Tibial nerve (tissue), 4 donors: ENCODE measurements around the gene PHACTR1. TPM values are rescaled to one million over a fixed set of nuclear protein-coding genes. Genes with fewer than 3 reads are reported as not detected.
"Not testable (repeated sequence)": the region's sequence is repeated elsewhere in the genome, so short reads cannot be mapped to it uniquely, and the experiment has no call there.

ENCODE experiments used
- DNase-seq, 2 donors: peaks; one replicate each; pipeline ENCODE4 v3.0.0-alpha.2; 2019; ENCODE audit warnings: low spot score in 2 of 2
- H3K27ac ChIP-seq, 4 donors: fragments of 200-600 bp; sonication (generic) in 3 of 4; one replicate each; pipeline ENCODE4 v1.5.1; 2017 to 2019; ENCODE audit warnings: mild to moderate bottlenecking in 1 of 4
- H3K27me3 ChIP-seq, 2 donors: fragments of 200-600 bp; sonication (generic) in 1 of 2; one replicate each; pipeline versions ENCODE4 v1.5.1 to v1.6.0; 2017 to 2019
- H3K36me3 ChIP-seq, 3 donors: fragments of 200-600 bp; sonication (generic); one replicate each; pipeline ENCODE4 v1.5.1; 2018 to 2019
- H3K4me1 ChIP-seq, 4 donors: fragments of 200-600 bp; sonication (generic) in 3 of 4; one replicate each; pipeline ENCODE4 v1.5.1; 2017 to 2019
- H3K4me3 ChIP-seq, 4 donors: fragments of 200-600 bp; sonication (generic) in 3 of 4; one replicate each; pipeline ENCODE4 v1.5.1; 2017 to 2019; ENCODE audit warnings: mild to moderate bottlenecking in 1 of 4, moderate library complexity in 1 of 4
- H3K9me3 ChIP-seq, 4 donors: fragments of 200-600 bp; sonication (generic) in 3 of 4; one replicate each; pipeline ENCODE4 v1.5.1; 2017 to 2019
- CTCF ChIP-seq, 5 experiments: fragments of 200-600 bp in 3 of 5; fragments of 450-650 bp in 2 of 5; sonication (generic) in 3 of 5; IDR thresholded peaks; one replicate each; pipeline ENCODE4 v1.5.1; 2016 to 2019; ENCODE audit warnings: antibody characterized with exemption in 5 of 5, mild to moderate bottlenecking in 3 of 5, moderate library complexity in 2 of 5
- EP300 ChIP-seq, 2 donors: sonication (generic); formaldehyde crosslinking; IDR thresholded peaks; one replicate each; pipeline ENCODE4 v1.6.1; 2017; ENCODE audit warnings: antibody characterized with exemption in 2 of 2, mild to moderate bottlenecking in 1 of 2
- POLR2A ChIP-seq, 2 donors: fragments of 450-650 bp; IDR thresholded peaks; one replicate each; pipeline ENCODE4 v1.6.1; 2017; ENCODE audit warnings: antibody characterized with exemption in 2 of 2, mild to moderate bottlenecking in 2 of 2, moderate library complexity in 2 of 2
- WGBS, 2 donors: methylation state at CpG; one replicate each; pipeline ENCODE4 v1.1.5; 2018; 5-methylcytosine and 5-hydroxymethylcytosine counted together
- total RNA-seq, 4 donors: library from RNA; depleted of rRNA; stranded (reverse); fragments of >200 nt; gene quantifications; one replicate each; pipeline ENCODE4 v1.1.0, GENCODE V29; 2016

The PHACTR1 gene
- total RNA-seq, 4 donors from 2014 or later: 1.5 to 2.7 (median 1.6) TPM

- H3K27ac ChIP-seq: no peak overlapping the region
- no peak for DNase-seq
- H3K27me3 ChIP-seq: no peaks in the 10 kb centered on the region
- H3K4me1 ChIP-seq: peaks cover 0 to 2% (median 0%) of the 10 kb centered on the region in 4 donors
- 37 to 71% methylated on average over 1 of the region's 1 CpG for WGBS, 2 donors
- no peak overlapping the region for H3K4me3 ChIP-seq
- TF ChIP-seq CTCF (IDR thresholded peaks at IDR 0.05) (no peak), POLR2A (IDR thresholded peaks at IDR 0.05) (no peak), EP300 (IDR thresholded peaks at IDR 0.05) (no peak)
- H3K36me3 ChIP-seq: peaks cover 0 to 87% (median 8%) of the 10 kb centered on the region in 3 donors
- no peaks in the 10 kb centered on the region for H3K9me3 ChIP-seq
Observed at GRCh38 chr6:13311155-13311554, 594.6 kb downstream of the PHACTR1 start.

- peaks cover 0 to 97% (median 23%) of the 10 kb centered on the region in 3 donors for H3K36me3 ChIP-seq
- H3K4me3 ChIP-seq: no peak overlapping the region
- no peaks in the 10 kb centered on the region for H3K27me3 ChIP-seq
- DNase-seq: no peak
- no peaks in the 10 kb centered on the region for H3K9me3 ChIP-seq
- TF ChIP-seq EP300 (IDR thresholded peaks at IDR 0.05) (no peak), CTCF (IDR thresholded peaks at IDR 0.05) (no peak), POLR2A (IDR thresholded peaks at IDR 0.05) (no peak)
- H3K4me1 ChIP-seq: no peaks in the 10 kb centered on the region
- H3K27ac ChIP-seq: no peak overlapping the region
Observed at GRCh38 chr6:13314806-13315205, 598.2 kb downstream of the PHACTR1 start.

- peaks cover 6 to 99% (median 30%) of the 10 kb centered on the region in 3 donors for H3K36me3 ChIP-seq
Observed at GRCh38 chr6:13315896-13316295, 599.3 kb downstream of the PHACTR1 start.

GRCh38 chr6:13318821-13319220, 602.3 kb downstream of the PHACTR1 start:
- Histone ChIP-seq H3K36me3 (peaks cover 6 to 100% (median 30%) of the 10 kb centered on the region in 3 donors), H3K4me3 (no peak overlapping the region), H3K4me1 (no peaks in the 10 kb centered on the region), H3K27ac (no peak overlapping the region), H3K9me3 (no peaks in the 10 kb centered on the region), H3K27me3 (no peaks in the 10 kb centered on the region)
- 89 to 95% methylated on average over 2 of the region's 2 CpGs for WGBS, 2 donors
- TF ChIP-seq EP300 (IDR thresholded peaks at IDR 0.05): no peak
- DNase-seq: no peak

More at GRCh38 chr6:13315896-13316295, 599.3 kb downstream of the PHACTR1 start:
- no peaks in the 10 kb centered on the region for H3K4me1 ChIP-seq
- DNase-seq: no peak
- no peaks in the 10 kb centered on the region for H3K27me3 ChIP-seq
- H3K9me3 ChIP-seq: no peaks in the 10 kb centered on the region
- WGBS, 2 donors: 94 to 96% methylated on average over 5 of the region's 5 CpGs
- H3K27ac ChIP-seq: no peak overlapping the region
- TF ChIP-seq CTCF (IDR thresholded peaks at IDR 0.05) (no peak), POLR2A (IDR thresholded peaks at IDR 0.05) (no peak), EP300 (IDR thresholded peaks at IDR 0.05) (no peak)
- no peak overlapping the region for H3K4me3 ChIP-seq

- Histone ChIP-seq H3K4me3 (no peak overlapping the region), H3K9me3 (no peaks in the 10 kb centered on the region), H3K27me3 (no peaks in the 10 kb centered on the region), H3K4me1 (no peaks in the 10 kb centered on the region), H3K36me3 (peaks cover 6 to 100% (median 30%) of the 10 kb centered on the region in 3 donors), H3K27ac (no peak overlapping the region)
- 85 to 88% methylated on average over 5 of the region's 5 CpGs for WGBS, 2 donors
- DNase-seq: no peak
- TF ChIP-seq CTCF (IDR thresholded peaks at IDR 0.05) (no peak), EP300 (IDR thresholded peaks at IDR 0.05) (no peak), POLR2A (IDR thresholded peaks at IDR 0.05) (no peak)
Observed at GRCh38 chr6:13319891-13320564, 603.5 kb downstream of the PHACTR1 start.

GRCh38 chr6:13326031-13326586, 609.5 kb downstream of the PHACTR1 start:
- 65 to 70% methylated on average over 3 of the region's 3 CpGs for WGBS, 2 donors
- H3K36me3 ChIP-seq: peaks cover 0 to 50% (median 0%) of the 10 kb centered on the region in 3 donors

More at GRCh38 chr6:13326031-13326586, 609.5 kb downstream of the PHACTR1 start:
- H3K27me3 ChIP-seq, H3K4me3 ChIP-seq, H3K9me3 ChIP-seq, DNase-seq, H3K27ac ChIP-seq: not testable (repeated sequence)
- H3K4me1 ChIP-seq: peaks cover 0 to 21% (median 7%) of the 10 kb centered on the region in 4 donors
